ENCODE results near the gene MAST4.

Gene MAST4

GRCh38 chr5:66871651-66872050, 275.5 kb downstream of the MAST4 start:
- H3K27ac ChIP-seq = no peak overlapping the region
- no peak for TF ChIP-seq CTCF (conservative IDR thresholded peaks at IDR 0.05)

- H3K27ac ChIP-seq = peak overlapping the region; percentile 72
- no peak for TF ChIP-seq CTCF (conservative IDR thresholded peaks at IDR 0.05)
These were observed 276.6 kb downstream of the MAST4 start for GRCh38 chr5:66872736-66873331.

- TF ChIP-seq CTCF (conservative IDR thresholded peaks at IDR 0.05) = no peak
- peak overlapping the region; percentile 72 for H3K27ac ChIP-seq
These were observed 277.8 kb downstream of the MAST4 start for GRCh38 chr5:66874004-66874403.

- H3K27ac ChIP-seq = peak overlapping the region; percentile 72
- TF ChIP-seq CTCF (conservative IDR thresholded peaks at IDR 0.05) = no peak
These were observed 279.1 kb downstream of the MAST4 start for GRCh38 chr5:66875315-66875714.

- TF ChIP-seq CTCF (conservative IDR thresholded peaks at IDR 0.05) = no peak
- no peak overlapping the region for H3K27ac ChIP-seq
These were observed 280.1 kb downstream of the MAST4 start for GRCh38 chr5:66876266-66876807.

GRCh38 chr5:66877843-66878242, 281.6 kb downstream of the MAST4 start:
- TF ChIP-seq CTCF (conservative IDR thresholded peaks at IDR 0.05) = no peak
- H3K27ac ChIP-seq = no peak overlapping the region

- no peak for TF ChIP-seq CTCF (conservative IDR thresholded peaks at IDR 0.05)
- H3K27ac ChIP-seq = no peak overlapping the region
These were observed 284.2 kb downstream of the MAST4 start for GRCh38 chr5:66880401-66880800.
